ENCODE measurements around the gene KLHL24. TPM values are rescaled to one million over a fixed set of nuclear protein-coding genes. Genes with fewer than 3 reads are reported as not detected.

KLHL24 gene
- total RNA-seq, 1 donor from 2014 or later, result 53.5 TPM

DNA sequence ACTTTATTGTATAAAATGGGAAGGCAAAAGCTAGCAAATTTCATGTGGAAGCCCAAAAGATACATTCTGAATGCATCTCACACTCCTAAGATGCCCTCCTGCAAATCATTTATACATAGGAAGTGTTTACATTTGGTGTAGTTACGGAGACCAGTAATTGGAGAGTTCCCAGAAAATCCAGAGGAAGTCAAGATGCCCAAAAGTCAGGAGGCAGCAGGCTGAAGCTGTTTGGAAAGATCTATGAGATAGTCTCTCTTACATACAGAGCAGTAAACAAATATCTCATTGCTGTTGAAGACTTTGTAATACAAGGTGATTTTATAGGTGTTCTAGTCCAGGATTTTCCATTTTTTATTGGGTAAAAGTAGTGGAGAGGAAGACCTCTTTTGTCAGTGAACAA, 8.8 kb downstream of the KLHL24 start:
- H3K27me3 ChIP-seq, result no peaks in the 10 kb centered on the region
- H3K4me3 ChIP-seq, result no peak overlapping the region
- no peak overlapping the region for H3K27ac ChIP-seq
- H3K36me3 ChIP-seq, result peaks cover 0 to 7% of the 10 kb centered on the region in 2 donors
- H3K9me3 ChIP-seq, result no peaks in the 10 kb centered on the region
- intact Hi-C loops (cut with DNase I), result no loop called here
- H3K4me1 ChIP-seq, result peaks cover 20% of the 10 kb centered on the region
- no peak for DNase-seq (ENCODE audit: extremely low spot score in 2 of 2)
- TF ChIP-seq, protein P1, sequence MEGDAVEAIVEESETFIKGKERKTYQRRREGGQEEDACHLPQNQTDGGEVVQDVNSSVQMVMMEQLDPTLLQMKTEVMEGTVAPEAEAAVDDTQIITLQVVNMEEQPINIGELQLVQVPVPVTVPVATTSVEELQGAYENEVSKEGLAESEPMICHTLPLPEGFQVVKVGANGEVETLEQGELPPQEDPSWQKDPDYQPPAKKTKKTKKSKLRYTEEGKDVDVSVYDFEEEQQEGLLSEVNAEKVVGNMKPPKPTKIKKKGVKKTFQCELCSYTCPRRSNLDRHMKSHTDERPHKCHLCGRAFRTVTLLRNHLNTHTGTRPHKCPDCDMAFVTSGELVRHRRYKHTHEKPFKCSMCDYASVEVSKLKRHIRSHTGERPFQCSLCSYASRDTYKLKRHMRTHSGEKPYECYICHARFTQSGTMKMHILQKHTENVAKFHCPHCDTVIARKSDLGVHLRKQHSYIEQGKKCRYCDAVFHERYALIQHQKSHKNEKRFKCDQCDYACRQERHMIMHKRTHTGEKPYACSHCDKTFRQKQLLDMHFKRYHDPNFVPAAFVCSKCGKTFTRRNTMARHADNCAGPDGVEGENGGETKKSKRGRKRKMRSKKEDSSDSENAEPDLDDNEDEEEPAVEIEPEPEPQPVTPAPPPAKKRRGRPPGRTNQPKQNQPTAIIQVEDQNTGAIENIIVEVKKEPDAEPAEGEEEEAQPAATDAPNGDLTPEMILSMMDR (IDR thresholded peaks at IDR 0.05), result no peak
- TF ChIP-seq POLR2A (IDR thresholded peaks at IDR 0.05) (no peak), POLR2AphosphoS5 (IDR thresholded peaks at IDR 0.05; ENCODE audit: insufficient read depth in 1 of 2, low read depth in 1 of 2) (no peak)

- H3K27me3 ChIP-seq, result no peaks in the 10 kb centered on the region
- H3K4me3 ChIP-seq, result no peak overlapping the region
- no peak for DNase-seq (ENCODE audit: extremely low spot score in 2 of 2)
- no peak for TF ChIP-seq POLR2AphosphoS5 (IDR thresholded peaks at IDR 0.05; ENCODE audit: insufficient read depth in 1 of 2, low read depth in 1 of 2)
- TF ChIP-seq, protein P1 (IDR thresholded peaks at IDR 0.05), result no peak
- no peak for TF ChIP-seq POLR2A (IDR thresholded peaks at IDR 0.05)
- H3K9me3 ChIP-seq, result no peaks in the 10 kb centered on the region
- H3K27ac ChIP-seq, result no peak overlapping the region
- intact Hi-C loops (cut with DNase I), result no loop called here
- peaks cover 14% of the 10 kb centered on the region for H3K4me1 ChIP-seq
- peaks cover 0 to 9% of the 10 kb centered on the region in 2 donors for H3K36me3 ChIP-seq
These were observed 9.8 kb downstream of the KLHL24 start for GRCh38 chr3:183645254-183645653.

DNA sequence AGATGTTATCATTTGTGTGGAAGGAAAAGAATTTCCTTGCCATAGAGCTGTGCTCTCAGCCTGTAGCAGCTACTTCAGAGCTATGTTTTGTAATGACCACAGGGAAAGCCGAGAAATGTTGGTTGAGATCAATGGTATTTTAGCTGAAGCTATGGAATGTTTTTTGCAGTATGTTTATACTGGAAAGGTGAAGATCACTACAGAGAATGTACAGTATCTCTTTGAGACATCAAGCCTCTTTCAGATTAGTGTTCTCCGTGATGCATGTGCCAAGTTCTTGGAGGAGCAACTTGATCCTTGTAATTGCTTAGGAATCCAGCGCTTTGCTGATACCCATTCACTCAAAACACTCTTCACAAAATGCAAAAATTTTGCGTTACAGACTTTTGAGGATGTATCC, 15.1 kb downstream of the KLHL24 start:
- Histone ChIP-seq H3K27me3 (no peaks in the 10 kb centered on the region), H3K27ac (no peak overlapping the region), H3K9me3 (peaks cover 18% of the 10 kb centered on the region), H3K4me1 (no peaks in the 10 kb centered on the region), H3K36me3 (peaks cover 0 to 56% of the 10 kb centered on the region in 2 donors), H3K4me3 (no peak overlapping the region)
- intact Hi-C loops (cut with DNase I), result loop anchor here (10.0 kb wide), 1 partner anchor 1236 kb away; no protein-coding TSS in a partner anchor
- TF ChIP-seq, protein P1 (IDR thresholded peaks at IDR 0.05), result no peak
- TF ChIP-seq POLR2AphosphoS5 (IDR thresholded peaks at IDR 0.05; ENCODE audit: insufficient read depth in 1 of 2, low read depth in 1 of 2) (no peak), POLR2A (IDR thresholded peaks at IDR 0.05) (no peak)
- no peak for DNase-seq (ENCODE audit: extremely low spot score in 2 of 2)

DNA sequence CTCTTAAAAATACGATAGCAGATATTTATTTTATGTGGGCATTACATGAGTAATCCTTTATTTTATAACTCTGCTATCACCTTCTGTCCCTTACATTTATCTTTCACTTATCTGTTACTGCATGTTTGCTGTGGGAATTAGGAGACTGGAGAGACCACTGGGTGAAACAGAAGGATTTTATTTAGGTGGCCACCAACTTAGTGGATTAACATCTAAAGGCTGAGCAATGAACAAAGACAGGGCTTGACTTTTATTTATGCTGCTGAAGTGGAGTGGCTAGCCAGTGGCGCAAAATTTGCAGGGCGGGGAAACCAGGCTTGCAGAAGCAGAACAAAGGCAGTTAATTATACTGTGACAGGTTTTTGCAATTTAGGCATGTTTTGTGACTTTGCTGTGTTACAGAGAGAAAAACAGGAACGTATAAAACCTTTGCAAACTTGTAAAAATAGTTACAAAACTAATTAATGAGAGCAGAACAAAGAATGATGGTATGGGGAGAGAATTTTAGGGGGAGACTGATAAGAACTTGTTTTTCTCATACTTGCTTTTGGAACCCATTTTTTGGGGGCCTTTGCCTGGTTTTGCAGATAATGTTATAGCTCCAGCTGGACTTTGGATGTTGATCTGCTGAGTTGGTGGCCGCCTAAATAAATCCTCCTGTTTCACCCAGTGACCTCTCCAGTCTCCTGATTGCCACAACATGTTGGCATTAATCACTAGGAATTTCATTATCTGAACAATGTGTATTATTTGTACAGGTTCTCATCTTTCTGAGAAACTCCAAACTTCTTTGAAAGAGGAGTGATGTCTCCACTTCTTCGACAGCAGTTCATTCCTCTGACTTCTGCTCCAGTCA, 18.0 kb downstream of the KLHL24 start:
- Histone ChIP-seq H3K9me3 (peaks cover 18% of the 10 kb centered on the region), H3K27me3 (no peaks in the 10 kb centered on the region), H3K27ac (no peak overlapping the region), H3K36me3 (peaks cover 0 to 59% of the 10 kb centered on the region in 2 donors), H3K4me1 (no peaks in the 10 kb centered on the region), H3K4me3 (no peak overlapping the region)
- TF ChIP-seq POLR2AphosphoS5 (IDR thresholded peaks at IDR 0.05; ENCODE audit: insufficient read depth in 1 of 2, low read depth in 1 of 2) (no peak), POLR2A (IDR thresholded peaks at IDR 0.05) (no peak)
- TF ChIP-seq, protein P1 (IDR thresholded peaks at IDR 0.05), result no peak
- intact Hi-C loops (cut with DNase I), result loop anchor here (10.0 kb wide), 1 partner anchor 1239 kb away; no protein-coding TSS in a partner anchor
- DNase-seq (ENCODE audit: extremely low spot score in 2 of 2), result no peak

DNA sequence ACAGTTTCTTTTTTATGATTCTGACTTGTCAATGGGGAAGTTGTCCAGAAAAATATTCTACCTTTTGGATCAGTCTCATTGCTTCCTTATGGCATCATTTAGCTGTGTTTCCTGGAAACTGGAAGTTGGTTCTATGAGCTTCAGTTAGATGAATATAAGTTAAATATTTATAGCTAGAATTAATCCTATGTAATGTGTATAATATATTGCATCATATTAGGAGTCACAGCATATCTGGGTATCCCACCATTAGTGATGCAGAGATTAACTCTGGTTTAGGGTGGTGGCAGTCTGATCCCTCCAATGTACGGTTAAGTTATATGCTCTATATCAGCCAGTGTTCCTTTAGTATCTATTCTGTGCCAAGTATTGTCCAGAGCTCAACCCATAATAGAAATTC, 19.3 kb downstream of the KLHL24 start:
- Histone ChIP-seq H3K9me3 (peaks cover 18% of the 10 kb centered on the region), H3K27ac (no peak overlapping the region), H3K27me3 (no peaks in the 10 kb centered on the region), H3K4me3 (no peak overlapping the region), H3K4me1 (no peaks in the 10 kb centered on the region), H3K36me3 (peaks cover 0 to 51% of the 10 kb centered on the region in 2 donors)
- intact Hi-C loops (cut with DNase I), result loop anchor here (10.0 kb wide), 1 partner anchor 1240 kb away; no protein-coding TSS in a partner anchor
- TF ChIP-seq POLR2A (IDR thresholded peaks at IDR 0.05) (no peak), POLR2AphosphoS5 (IDR thresholded peaks at IDR 0.05; ENCODE audit: insufficient read depth in 1 of 2, low read depth in 1 of 2) (no peak)
- TF ChIP-seq, protein P1 (IDR thresholded peaks at IDR 0.05), result no peak
- no peak for DNase-seq (ENCODE audit: extremely low spot score in 2 of 2)
